Activated gamma-delta T cell (primary cell): ENCODE data around the gene PDRG1.

Experiments used
- DNase-seq: peaks from one replicate; lab custom pipeline; 2025; lab: John Stamatoyannopoulos, UW

PDRG1 gene

DNA sequence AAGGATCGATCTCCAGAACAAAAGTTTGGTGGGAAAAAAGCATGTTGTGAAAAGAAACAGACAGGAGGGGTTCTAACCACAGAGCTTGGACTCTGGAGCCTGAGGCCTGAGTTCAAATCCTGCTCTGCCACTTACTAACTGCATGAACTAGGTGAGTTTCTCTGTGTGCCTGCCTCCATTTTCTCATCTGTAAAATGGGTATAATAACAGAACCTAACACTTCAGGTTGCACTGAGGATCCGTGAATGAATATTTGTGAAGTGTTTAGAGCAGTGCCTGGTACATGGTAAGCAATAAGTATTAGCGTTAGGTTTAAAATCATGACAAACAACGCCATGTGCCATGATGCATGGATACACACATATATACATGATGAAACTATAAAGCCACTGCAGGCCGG, 44.8 kb downstream of the PDRG1 start:
- DNase-seq, result no peak

DNA sequence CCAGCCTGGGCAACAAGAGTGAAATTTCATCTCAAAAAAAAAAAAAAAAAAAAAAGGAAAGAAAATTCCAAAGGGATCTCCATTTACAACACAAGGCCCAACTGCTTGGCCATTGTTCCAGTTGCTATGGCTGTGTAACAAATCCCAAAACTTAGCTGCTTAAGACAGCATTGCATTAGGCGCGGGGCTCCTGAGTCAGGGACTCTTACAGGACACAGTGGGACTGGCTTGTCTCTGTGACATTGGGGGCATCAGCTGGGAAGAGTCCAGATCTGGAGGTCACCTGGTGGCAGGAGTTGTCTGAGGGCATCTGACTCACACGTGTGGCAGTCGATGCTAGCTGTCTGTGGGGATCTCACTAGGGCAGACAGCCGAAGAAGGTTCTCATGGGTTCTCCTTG, 45.8 kb downstream of the PDRG1 start:
- no peak for DNase-seq

DNA sequence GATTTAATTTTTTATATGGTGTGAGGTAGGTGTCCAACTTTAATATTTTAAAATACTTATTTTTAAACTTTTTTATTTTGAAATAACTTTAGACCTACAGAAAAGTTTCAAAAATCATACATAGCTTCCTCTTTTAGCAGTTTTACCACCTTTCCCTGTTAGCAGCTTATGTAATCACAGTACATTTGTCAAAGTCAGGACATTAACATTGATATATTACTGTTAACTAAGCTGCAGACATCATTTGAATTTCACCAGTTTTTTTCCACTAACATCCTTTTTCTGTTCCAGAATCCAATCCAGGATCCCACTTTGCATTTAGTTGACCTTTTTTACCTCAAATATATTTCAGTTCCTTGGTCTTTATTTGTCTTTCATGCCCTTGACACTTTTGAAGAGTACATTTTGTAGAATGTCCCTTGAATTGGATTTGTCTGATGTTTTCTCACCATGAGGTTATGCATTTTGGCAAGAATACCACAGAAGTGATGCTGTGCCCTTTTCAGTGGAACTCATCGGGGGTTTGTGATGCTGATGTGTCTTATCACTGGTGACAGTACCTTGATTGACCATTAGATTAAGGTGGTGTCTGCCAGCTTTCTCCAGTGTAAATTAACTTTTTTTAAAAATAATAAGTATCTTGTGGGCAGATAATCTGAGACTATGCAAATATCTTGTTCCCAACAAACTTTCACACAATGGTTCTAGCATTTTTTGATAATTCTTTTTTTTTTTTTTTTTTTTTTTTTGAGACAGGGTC, 48.0 kb downstream of the PDRG1 start:
- DNase-seq, result no peak

DNA sequence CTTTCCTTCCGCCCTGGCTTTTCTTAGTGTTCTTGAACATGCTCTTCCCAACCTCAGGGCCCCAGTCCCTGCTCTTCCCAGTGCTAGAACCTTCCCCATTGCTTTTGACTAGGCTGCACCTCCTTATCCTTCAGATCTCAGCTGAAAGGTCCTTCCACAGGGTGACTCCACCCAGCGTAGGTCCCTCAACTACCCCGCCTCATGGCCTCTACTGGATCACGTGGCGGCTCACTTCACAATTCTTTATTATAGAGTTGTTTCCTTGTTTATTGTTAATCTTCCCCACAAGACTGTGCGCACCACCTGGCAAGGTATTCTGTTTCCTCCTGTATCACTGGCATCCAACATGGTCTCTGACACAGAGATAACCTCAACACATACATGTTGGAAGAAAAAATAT, 50.2 kb downstream of the PDRG1 start:
- DNase-seq, result no peak

DNA sequence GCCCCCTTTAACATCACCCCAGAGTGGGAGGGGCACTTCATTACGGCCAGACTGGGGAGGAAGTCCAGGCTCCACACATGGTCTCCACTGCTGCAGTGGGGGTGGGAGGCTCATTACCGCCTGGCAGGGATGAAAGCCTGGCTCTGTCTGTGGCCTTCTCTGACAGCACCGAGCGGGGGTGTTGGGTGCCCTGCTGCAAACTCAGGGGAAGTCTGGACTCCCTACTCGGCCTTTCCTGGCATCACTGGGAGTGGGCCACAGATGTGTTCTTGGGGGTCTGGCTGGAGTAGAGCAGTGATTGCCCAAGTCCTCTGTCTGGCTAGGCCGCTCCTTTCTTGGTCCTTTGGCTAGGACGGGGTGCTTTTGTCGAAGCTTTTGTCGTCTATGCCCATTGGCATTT, 54.3 kb downstream of the PDRG1 start:
- DNase-seq, result no peak

GRCh38 chr20:31896049-31896448, 55.8 kb downstream of the PDRG1 start:
- no peak for DNase-seq

- no peak for DNase-seq
Measured at GRCh38 chr20:31894980-31895675, 56.7 kb downstream of the PDRG1 start.
